Activated T-helper 17 cell treated with anti-CD3 and anti-CD28 coated beads, Interleukin-2, amount 50 U/mL, for 72 hours (primary cell): Measurements from ENCODE around the gene TACR2. TPM values are rescaled to one million over a fixed set of nuclear protein-coding genes. Genes with fewer than 3 reads are reported as not detected.

Experiments used
- ATAC-seq: fragments of 150-1000 bp; cut with Tn5 transposase; replicated peaks from 2 replicates; pipeline ENCODE4 v1.10.0; 2021; ENCODE audit warnings: mild to moderate bottlenecking, moderate library complexity
- H3K27ac Mint-ChIP-seq: one replicate; pipeline ENCODE4 v1.8.0; 2022; ENCODE audit warnings: mixed read lengths
- H3K27me3 Mint-ChIP-seq: one replicate; pipeline ENCODE4 v1.8.0; 2022; ENCODE audit warnings: mixed read lengths
- H3K36me3 Mint-ChIP-seq: one replicate; pipeline ENCODE4 v1.8.0; 2022; ENCODE audit warnings: low read depth, mild to moderate bottlenecking, mixed read lengths
- H3K4me1 Mint-ChIP-seq: one replicate; pipeline ENCODE4 v1.8.0; 2022; ENCODE audit warnings: mixed read lengths
- H3K4me3 Mint-ChIP-seq: one replicate; pipeline ENCODE4 v1.8.0; 2022; ENCODE audit warnings: mild to moderate bottlenecking, mixed read lengths
- H3K9me3 Mint-ChIP-seq: one replicate; pipeline ENCODE4 v1.8.0; 2022; ENCODE audit warnings: mixed read lengths
- total RNA-seq, 2 donors: library from RNA; stranded (reverse); gene quantifications; one replicate each; pipeline ENCODE4 v1.2.3, GENCODE V29; 2022

The TACR2 gene
- total RNA-seq, 2 donors from 2014 or later: not detected

GRCh38 chr10:69389827-69390490 is 26.8 kb downstream of the TACR2 start:
- Mint-ChIP-seq H3K27me3 (no peaks in the 10 kb centered on the region), H3K9me3 (no peaks in the 10 kb centered on the region), H3K36me3 (peaks cover 99% of the 10 kb centered on the region), H3K27ac (peak overlapping the region; percentile 28), H3K4me1 (peaks cover 3% of the 10 kb centered on the region), H3K4me3 (no peak overlapping the region)
- ATAC-seq: no peak

GRCh38 chr10:69388488-69388887 is 28.2 kb downstream of the TACR2 start:
- Mint-ChIP-seq H3K4me3 (no peak overlapping the region), H3K27ac (no peak overlapping the region), H3K36me3 (peaks cover 99% of the 10 kb centered on the region), H3K9me3 (no peaks in the 10 kb centered on the region), H3K27me3 (no peaks in the 10 kb centered on the region), H3K4me1 (peaks cover 5% of the 10 kb centered on the region)
- ATAC-seq: no peak

GRCh38 chr10:69387500-69387899 is 29.2 kb downstream of the TACR2 start:
- Mint-ChIP-seq H3K9me3 (no peaks in the 10 kb centered on the region), H3K36me3 (peaks cover 99% of the 10 kb centered on the region), H3K27ac (no peak overlapping the region), H3K4me1 (peaks cover 5% of the 10 kb centered on the region), H3K27me3 (no peaks in the 10 kb centered on the region), H3K4me3 (no peak overlapping the region)
- ATAC-seq: no peak

GRCh38 chr10:69385454-69386350 is 31.0 kb downstream of the TACR2 start:
- H3K27ac Mint-ChIP-seq: peak overlapping the region; percentile 45
- ATAC-seq: no peak
- H3K27me3 Mint-ChIP-seq: no peaks in the 10 kb centered on the region
- no peak overlapping the region for H3K4me3 Mint-ChIP-seq
- H3K4me1 Mint-ChIP-seq: peaks cover 5% of the 10 kb centered on the region
- no peaks in the 10 kb centered on the region for H3K9me3 Mint-ChIP-seq
- peaks cover 100% of the 10 kb centered on the region for H3K36me3 Mint-ChIP-seq

GRCh38 chr10:69384320-69384719 is 32.4 kb downstream of the TACR2 start:
- no peak for ATAC-seq
- no peak overlapping the region for H3K27ac Mint-ChIP-seq
- H3K27me3 Mint-ChIP-seq: no peaks in the 10 kb centered on the region
- peaks cover 5% of the 10 kb centered on the region for H3K4me1 Mint-ChIP-seq
- H3K9me3 Mint-ChIP-seq: no peaks in the 10 kb centered on the region
- no peak overlapping the region for H3K4me3 Mint-ChIP-seq
- peaks cover 100% of the 10 kb centered on the region for H3K36me3 Mint-ChIP-seq

- peaks cover 5% of the 10 kb centered on the region for H3K4me1 Mint-ChIP-seq
- H3K9me3 Mint-ChIP-seq: no peaks in the 10 kb centered on the region
- ATAC-seq: no peak
- H3K36me3 Mint-ChIP-seq: peaks cover 100% of the 10 kb centered on the region
- H3K27ac Mint-ChIP-seq: peak overlapping the region; percentile 43
- no peaks in the 10 kb centered on the region for H3K27me3 Mint-ChIP-seq
- no peak overlapping the region for H3K4me3 Mint-ChIP-seq
Observed at GRCh38 chr10:69383558-69383957, 33.2 kb downstream of the TACR2 start.

GRCh38 chr10:69382382-69383117 is 34.2 kb downstream of the TACR2 start:
- Mint-ChIP-seq H3K4me1 (peaks cover 5% of the 10 kb centered on the region), H3K27me3 (no peaks in the 10 kb centered on the region), H3K27ac (no peak overlapping the region), H3K36me3 (peaks cover 100% of the 10 kb centered on the region), H3K9me3 (no peaks in the 10 kb centered on the region), H3K4me3 (no peak overlapping the region)
- ATAC-seq: no peak

- Mint-ChIP-seq H3K36me3 (peaks cover 100% of the 10 kb centered on the region), H3K4me1 (peaks cover 2% of the 10 kb centered on the region), H3K9me3 (no peaks in the 10 kb centered on the region), H3K4me3 (no peak overlapping the region), H3K27me3 (no peaks in the 10 kb centered on the region), H3K27ac (no peak overlapping the region)
- no peak for ATAC-seq
Observed at GRCh38 chr10:69379800-69380199, 36.9 kb downstream of the TACR2 start.

- Mint-ChIP-seq H3K27ac (peak overlapping the region; percentile 77), H3K4me1 (peaks cover 9% of the 10 kb centered on the region), H3K27me3 (no peaks in the 10 kb centered on the region), H3K9me3 (no peaks in the 10 kb centered on the region), H3K36me3 (peaks cover 100% of the 10 kb centered on the region), H3K4me3 (no peak overlapping the region)
- no peak for ATAC-seq
Observed at GRCh38 chr10:69377933-69378332, 38.8 kb downstream of the TACR2 start.

- Mint-ChIP-seq H3K27me3 (no peaks in the 10 kb centered on the region), H3K36me3 (peaks cover 100% of the 10 kb centered on the region), H3K27ac (peak overlapping the region; percentile 77), H3K4me3 (no peak overlapping the region), H3K4me1 (peaks cover 9% of the 10 kb centered on the region), H3K9me3 (no peaks in the 10 kb centered on the region)
- no peak for ATAC-seq
Observed at GRCh38 chr10:69377191-69377590, 39.5 kb downstream of the TACR2 start.

GRCh38 chr10:69376662-69377061 is 40.1 kb downstream of the TACR2 start:
- Mint-ChIP-seq H3K4me3 (no peak overlapping the region), H3K9me3 (no peaks in the 10 kb centered on the region), H3K27ac (peak overlapping the region; percentile 77), H3K4me1 (peaks cover 9% of the 10 kb centered on the region), H3K36me3 (peaks cover 100% of the 10 kb centered on the region), H3K27me3 (no peaks in the 10 kb centered on the region)
- ATAC-seq: no peak

GRCh38 chr10:69375307-69376151 is 41.2 kb downstream of the TACR2 start:
- Mint-ChIP-seq H3K9me3 (no peaks in the 10 kb centered on the region), H3K27ac (peak overlapping the region; percentile 27), H3K36me3 (peaks cover 100% of the 10 kb centered on the region), H3K4me1 (peaks cover 9% of the 10 kb centered on the region), H3K4me3 (no peak overlapping the region), H3K27me3 (no peaks in the 10 kb centered on the region)
- ATAC-seq: no peak

GRCh38 chr10:69374931-69375306 is 41.8 kb downstream of the TACR2 start:
- H3K9me3 Mint-ChIP-seq: no peaks in the 10 kb centered on the region
- ATAC-seq: no peak
- H3K4me1 Mint-ChIP-seq: peaks cover 9% of the 10 kb centered on the region
- H3K27ac Mint-ChIP-seq: peak overlapping the region; percentile 27
- peaks cover 100% of the 10 kb centered on the region for H3K36me3 Mint-ChIP-seq
- no peaks in the 10 kb centered on the region for H3K27me3 Mint-ChIP-seq
- H3K4me3 Mint-ChIP-seq: no peak overlapping the region

GRCh38 chr10:69374242-69374641 is 42.5 kb downstream of the TACR2 start:
- H3K4me1 Mint-ChIP-seq: peaks cover 12% of the 10 kb centered on the region
- no peaks in the 10 kb centered on the region for H3K9me3 Mint-ChIP-seq
- no peak overlapping the region for H3K4me3 Mint-ChIP-seq
- peak overlapping the region; percentile 27 for H3K27ac Mint-ChIP-seq
- peaks cover 100% of the 10 kb centered on the region for H3K36me3 Mint-ChIP-seq
- H3K27me3 Mint-ChIP-seq: no peaks in the 10 kb centered on the region
- no peak for ATAC-seq
